SK-N-SH (cell line): ENCODE results near the gene CCDC60. TPM values are rescaled to one million over a fixed set of nuclear protein-coding genes. Genes with fewer than 3 reads are reported as not detected.

ENCODE experiments used
- CTCF ChIA-PET: fragments of 300-600, 350-600 bp; formaldehyde crosslinking; extraction: SDS; loops from one replicate; lab custom pipeline; 2021; lab: Yijun Ruan, JAX
- POLR2A ChIA-PET: fragments of 350-600 bp; sonication (Branson Sonifier 250); formaldehyde crosslinking; extraction: SDS; loops from one replicate; lab custom pipeline; 2020; ENCODE audit warnings: antibody characterized with exemption, inconsistent platforms; lab: Yijun Ruan, JAX
- DNase-seq: peaks from one replicate; pipeline ENCODE4 v3.0.0; 2012
- H2AFZ ChIP-seq: fragments of 200-600 bp; sonication (generic); 2 replicates; pipeline ENCODE4 v1.8.1; 2016; ENCODE audit warnings: antibody characterized with exemption, mild to moderate bottlenecking, low read depth
- H3F3A ChIP-seq: fragments of 200-600 bp; sonication (generic); replicated peaks from 2 replicates; pipeline ENCODE3; 2016; ENCODE audit warnings: antibody characterized with exemption, mild to moderate bottlenecking; ENCODE audit not compliant: insufficient read depth
- H3K27ac ChIP-seq, 2 experiments: fragments of 200-500 bp in 1 of 2; fragments of 200-600 bp in 1 of 2; sonication (Bioruptor generic) in 1 of 2; sonication (generic), shearing (Covaris generic) in 1 of 2; 2 replicates each; pipeline versions ENCODE4 v1.5.1 to v1.6.1; 2014 to 2016; ENCODE audit warnings: low read depth in 2 of 2, inconsistent platforms in 1 of 2, low read length in 1 of 2, mild to moderate bottlenecking in 1 of 2, mixed read lengths in 1 of 2
- H3K27me3 ChIP-seq: fragments of 200-600 bp; sonication (generic), shearing (Covaris generic); 2 replicates; pipeline ENCODE4 v1.6.1; 2016; ENCODE audit warnings: mixed run types; ENCODE audit not compliant: insufficient read depth
- H3K36me3 ChIP-seq, 2 experiments: fragments of 200-500 bp in 1 of 2; fragments of 200-600 bp in 1 of 2; sonication (Bioruptor generic) in 1 of 2; sonication (generic) in 1 of 2; replicated peaks in 1 of 2; 2 replicates each; pipeline versions ENCODE3 to v1.5.1; 2014 to 2016; ENCODE audit warnings: low read length in 1 of 2, mild to moderate bottlenecking in 1 of 2; ENCODE audit not compliant: insufficient read depth in 2 of 2, control insufficient read depth in 1 of 2
- H3K4me1 ChIP-seq, 2 experiments: fragments of 200-500 bp in 1 of 2; fragments of 200-600 bp in 1 of 2; sonication (Bioruptor generic) in 1 of 2; sonication (generic), shearing (Covaris generic) in 1 of 2; 2 replicates each; pipeline versions ENCODE4 v1.5.1 to v1.6.1; 2014 to 2016; ENCODE audit warnings: low read depth in 1 of 2, low read length in 1 of 2, mixed run types in 1 of 2; ENCODE audit not compliant: insufficient read depth in 2 of 2, control insufficient read depth in 1 of 2
- H3K4me2 ChIP-seq: fragments of 200-600 bp; sonication (generic), shearing (Covaris generic); 2 replicates; pipeline ENCODE4 v1.6.1; 2017; ENCODE audit warnings: mixed run types
- H3K4me3 ChIP-seq, 2 experiments: fragments of 200-500 bp in 1 of 2; fragments of 200-600 bp in 1 of 2; sonication (Bioruptor generic) in 1 of 2; sonication (generic), shearing (Covaris generic) in 1 of 2; 2 replicates each; pipeline versions ENCODE4 v1.5.1 to v1.8.1; 2014 to 2016; ENCODE audit warnings: low read depth in 2 of 2, inconsistent platforms in 1 of 2, low read length in 1 of 2, mild to moderate bottlenecking in 1 of 2, mixed read lengths in 1 of 2, moderate library complexity in 1 of 2
- H3K79me2 ChIP-seq: fragments of 200-600 bp; sonication (generic); 2 replicates; pipeline ENCODE4 v1.8.1; 2017; ENCODE audit warnings: mild to moderate bottlenecking; ENCODE audit not compliant: insufficient read depth
- H3K9ac ChIP-seq: fragments of 200-600 bp; sonication (generic); 2 replicates; pipeline ENCODE4 v1.6.1; 2017; ENCODE audit warnings: mixed run types
- H3K9me2 ChIP-seq: fragments of 200-600 bp; sonication (generic); 2 replicates; pipeline ENCODE4 v1.6.1; 2017; ENCODE audit warnings: mixed run types
- H3K9me3 ChIP-seq: fragments of 200-600 bp; sonication (generic); 2 replicates; pipeline ENCODE4 v1.6.1; 2017; ENCODE audit warnings: mixed run types, mild to moderate bottlenecking, moderate library complexity
- H4K20me1 ChIP-seq: fragments of 200-600 bp; sonication (generic); 2 replicates; pipeline ENCODE4 v1.6.1; 2017; ENCODE audit warnings: mild to moderate bottlenecking, mixed run types; ENCODE audit not compliant: insufficient read depth
- EP300 ChIP-seq, 2 experiments: IDR thresholded peaks; 2 replicates each; pipeline versions ENCODE4 v1.4.0 to v1.6.1; 2012; ENCODE audit warnings: borderline replicate concordance in 1 of 2, low read depth in 1 of 2, low read length in 1 of 2
- GATA2 ChIP-seq: sonication (generic); formaldehyde crosslinking; IDR thresholded peaks from 2 replicates; pipeline ENCODE4 v1.5.0; 2020; ENCODE audit warnings: mild to moderate bottlenecking, missing genetic modification reagents
- IRF3 ChIP-seq: fragments of 150-350 bp; IDR thresholded peaks from 2 replicates; pipeline ENCODE4 v1.6.1; 2016; ENCODE audit warnings: mild to moderate bottlenecking, low read depth, low read length
- JUND ChIP-seq: IDR thresholded peaks from 2 replicates; pipeline ENCODE4 v1.4.0; 2012
- MEF2A ChIP-seq: IDR thresholded peaks from 2 replicates; pipeline ENCODE4 v1.4.0; 2012; ENCODE audit warnings: low read depth, borderline replicate concordance
- MXI1 ChIP-seq: IDR thresholded peaks from 2 replicates; pipeline ENCODE4 v1.6.1; 2012; ENCODE audit warnings: mild to moderate bottlenecking, low read depth, low read length, improper control_type of control experiment
- NFIC ChIP-seq: IDR thresholded peaks from 2 replicates; pipeline ENCODE4 v1.4.0; 2012; ENCODE audit warnings: borderline replicate concordance
- NRF1 ChIP-seq: IDR thresholded peaks from 2 replicates; pipeline ENCODE4 v1.6.1; 2012; ENCODE audit warnings: low read depth, mild to moderate bottlenecking, low read length
- RAD21 ChIP-seq: IDR thresholded peaks from 2 replicates; pipeline ENCODE4 v1.6.1; 2012; ENCODE audit warnings: mild to moderate bottlenecking, low read length
- RXRA ChIP-seq: IDR thresholded peaks from 2 replicates; pipeline ENCODE4 v1.4.0; 2012; ENCODE audit warnings: low read depth, mild to moderate bottlenecking, borderline replicate concordance
- SIN3A ChIP-seq: IDR thresholded peaks from 2 replicates; pipeline ENCODE4 v1.6.1; 2012; ENCODE audit warnings: low read depth, mild to moderate bottlenecking, low read length, moderate library complexity, borderline replicate concordance
- TCF12 ChIP-seq: IDR thresholded peaks from 2 replicates; pipeline ENCODE4 v1.4.0; 2012
- TEAD4 ChIP-seq: IDR thresholded peaks from 2 replicates; pipeline ENCODE4 v1.4.0; 2012; ENCODE audit warnings: mild to moderate bottlenecking, borderline replicate concordance; ENCODE audit not compliant: insufficient read depth
- USF1 ChIP-seq: IDR thresholded peaks from 2 replicates; pipeline ENCODE4 v1.4.0; 2012; ENCODE audit warnings: low read depth, borderline replicate concordance
- USF2 ChIP-seq: fragments of 150-350 bp; IDR thresholded peaks from 2 replicates; pipeline ENCODE4 v1.6.1; 2017; ENCODE audit warnings: antibody characterized with exemption, low read length, low read depth, borderline replicate concordance
- ZBTB33 ChIP-seq: IDR thresholded peaks from 2 replicates; pipeline ENCODE4 v1.4.0; 2012; ENCODE audit warnings: low read depth, borderline replicate concordance
- WGBS: methylation state at CpG from one replicate; pipeline ENCODE4 v1.1.6; 2017; ENCODE audit warnings: low lambda C conversion rate; 5-methylcytosine and 5-hydroxymethylcytosine counted together
- polyA plus RNA-seq, 3 experiments: library from polyadenylated mRNA; depleted of rRNA; stranded (reverse); fragments of >200 nt; gene quantifications; 2 replicates each; pipeline ENCODE4 v1.2.3, GENCODE V29; 2012

CCDC60 gene
- polyA plus RNA-seq, 1 of the 3 experiments (the other 2 are of a cell fraction), result not detected

- Histone ChIP-seq H3K4me3 (no peak overlapping the region), H3K9ac (no peak overlapping the region), H3K9me3 (no peaks in the 10 kb centered on the region), H3K9me2 (no peaks in the 10 kb centered on the region), H3K27ac (no peak overlapping the region), H3K4me1 (peaks cover 0 to 5% of the 10 kb centered on the region in 2 experiments; a peak in 1 of 4 replicates), H3K36me3 (no peaks in the 10 kb centered on the region), H3F3A (no peaks in the 10 kb centered on the region), H4K20me1 (no peaks in the 10 kb centered on the region), H3K79me2 (no peaks in the 10 kb centered on the region), H3K4me2 (no peak overlapping the region), H3K27me3 (no peaks in the 10 kb centered on the region), H2AFZ (no peak overlapping the region)
- ChIA-PET POLR2A (no interaction called here), CTCF (interaction anchor here (0.6 to 1.7 kb wide), 4 partner anchors 12 to 1066 kb away, joined by 3 to 5 read pairs (median 4); no protein-coding TSS in a partner anchor)
- WGBS, result 23% methylated on average over 10 of the region's 10 CpGs
- TF ChIP-seq MXI1, result no peak
- TF ChIP-seq NFIC, result no peak
- no peak for TF ChIP-seq SIN3A
- TF ChIP-seq NRF1, result no peak
- DNase-seq, result no peak
Measured at GRCh38 chr12:119479121-119479561, 144.6 kb downstream of the CCDC60 start.

GRCh38 chr12:119480551-119480950, 146.0 kb downstream of the CCDC60 start:
- Histone ChIP-seq H3K27me3 (no peaks in the 10 kb centered on the region), H3K27ac (no peak overlapping the region), H3K4me2 (no peak overlapping the region), H3K4me1 (peaks cover 0 to 5% of the 10 kb centered on the region in 2 experiments; a peak in 1 of 4 replicates), H3K9me2 (no peaks in the 10 kb centered on the region), H4K20me1 (no peaks in the 10 kb centered on the region), H3K9ac (no peak overlapping the region), H3K79me2 (no peaks in the 10 kb centered on the region), H2AFZ (no peak overlapping the region), H3K4me3 (no peak overlapping the region), H3K36me3 (no peaks in the 10 kb centered on the region), H3F3A (no peaks in the 10 kb centered on the region), H3K9me3 (no peaks in the 10 kb centered on the region)
- CTCF ChIA-PET, result interaction anchor here (1.3 kb wide), 1 partner anchor 36 kb away, joined by 4 read pairs; no protein-coding TSS in a partner anchor
- TF ChIP-seq GATA2 (CRISPR knock-in tag) (no peak), MEF2A (no peak)
- no peak for DNase-seq
- POLR2A ChIA-PET, result no interaction called here
- 50% methylated on average over 1 of the region's 1 CpG for WGBS

- ChIA-PET CTCF (interaction anchor here (0.7 to 0.8 kb wide), 2 partner anchors 16 to 43 kb away, joined by 3 read pairs; no protein-coding TSS in a partner anchor), POLR2A (no interaction called here)
- Histone ChIP-seq H3F3A (no peaks in the 10 kb centered on the region), H3K36me3 (no peaks in the 10 kb centered on the region), H3K4me2 (no peak overlapping the region), H3K79me2 (no peaks in the 10 kb centered on the region), H3K4me3 (no peak overlapping the region), H3K27ac (no peak overlapping the region), H3K9me2 (no peaks in the 10 kb centered on the region), H3K9me3 (no peaks in the 10 kb centered on the region), H3K9ac (no peak overlapping the region), H3K27me3 (no peaks in the 10 kb centered on the region), H2AFZ (no peak overlapping the region), H4K20me1 (no peaks in the 10 kb centered on the region), H3K4me1 (peaks cover 0 to 6% of the 10 kb centered on the region in 2 experiments; a peak in 1 of 4 replicates)
- 46% methylated on average over 4 of the region's 4 CpGs for WGBS
- peak; percentile 14 for DNase-seq
- TF ChIP-seq RXRA (no peak), USF1 (no peak), TEAD4 (no peak), IRF3 (no peak), NFIC (no peak), USF2 (no peak), RAD21 (no peak), ZBTB33 (no peak), TCF12 (no peak), EP300 (IDR thresholded peaks at IDR 0.05; ENCODE audit: borderline replicate concordance in 1 of 2, low read depth in 1 of 2, low read length in 1 of 2) (no peak), JUND (no peak)
Measured at GRCh38 chr12:119486599-119487154, 152.1 kb downstream of the CCDC60 start.
